NCI-H146 treated with DMSO at 0.1 percent for 48 hours (cell line): ENCODE results near the gene LRRTM4.
A peak's percentile ranks its signal among the peaks of the same experiment; 100 is the strongest.
"Not testable (repeated sequence)": the region's sequence is repeated elsewhere in the genome, so short reads cannot be mapped to it uniquely, and the experiment has no call there.

Source experiments
- DNase-seq: peaks from one replicate; lab custom pipeline; 2025; ENCODE audit not compliant: unreplicated experiment; lab: John Stamatoyannopoulos, UW

The LRRTM4 gene

DNA sequence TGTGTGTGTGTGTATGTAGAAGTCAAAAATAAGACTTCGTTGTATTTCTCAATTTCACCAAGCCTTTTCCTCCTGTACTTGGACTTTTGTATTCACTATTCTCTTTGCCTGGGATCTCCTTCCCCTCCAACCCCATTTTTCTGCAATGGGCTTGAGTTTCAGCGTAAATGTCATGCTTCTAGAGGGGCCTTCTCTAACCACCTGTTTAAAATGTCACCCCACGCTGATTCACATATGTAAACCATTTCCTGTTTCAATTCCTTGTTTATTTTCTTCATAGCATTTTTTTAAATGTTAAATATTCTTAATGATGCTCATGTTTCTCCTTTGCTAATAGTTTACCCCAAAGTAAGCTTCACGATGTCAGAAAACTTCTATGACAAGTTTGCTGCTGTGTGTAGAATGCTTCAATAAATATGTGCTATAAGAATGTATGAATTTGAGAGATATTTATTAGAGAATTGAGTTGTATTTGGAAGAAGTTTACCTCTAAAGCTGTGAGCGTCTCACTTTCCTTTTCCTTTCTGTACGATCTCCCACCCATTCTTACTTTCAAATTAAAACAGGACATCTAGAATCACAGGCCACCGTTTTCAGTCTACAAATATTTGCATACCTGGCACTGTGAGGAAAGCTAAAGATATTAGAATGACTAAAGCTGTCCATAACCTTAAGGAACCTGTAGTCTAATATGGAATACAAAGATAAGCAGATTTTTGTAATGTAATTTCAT, 762.4 kb downstream of the LRRTM4 start:
- no peak for DNase-seq

DNA sequence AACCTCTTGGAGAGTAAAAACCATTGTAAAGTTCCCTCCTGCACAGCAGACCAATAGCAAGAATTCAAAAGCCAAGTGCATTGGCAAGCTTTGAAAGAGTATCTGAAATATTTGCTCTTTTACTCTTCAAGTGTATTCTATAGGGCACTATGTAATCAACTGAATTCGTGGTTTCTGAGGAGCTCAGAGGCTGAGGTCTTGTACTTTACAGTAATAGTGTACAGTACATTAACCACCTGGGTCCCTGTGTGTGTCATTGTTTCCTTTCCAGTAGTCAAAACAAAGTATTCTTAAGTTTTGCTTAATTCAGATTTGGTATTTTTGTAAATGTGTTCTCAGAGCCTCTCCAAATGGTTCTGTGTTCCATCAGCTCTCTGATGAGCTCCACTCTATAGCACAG, 769.7 kb downstream of the LRRTM4 start:
- no peak for DNase-seq

DNA sequence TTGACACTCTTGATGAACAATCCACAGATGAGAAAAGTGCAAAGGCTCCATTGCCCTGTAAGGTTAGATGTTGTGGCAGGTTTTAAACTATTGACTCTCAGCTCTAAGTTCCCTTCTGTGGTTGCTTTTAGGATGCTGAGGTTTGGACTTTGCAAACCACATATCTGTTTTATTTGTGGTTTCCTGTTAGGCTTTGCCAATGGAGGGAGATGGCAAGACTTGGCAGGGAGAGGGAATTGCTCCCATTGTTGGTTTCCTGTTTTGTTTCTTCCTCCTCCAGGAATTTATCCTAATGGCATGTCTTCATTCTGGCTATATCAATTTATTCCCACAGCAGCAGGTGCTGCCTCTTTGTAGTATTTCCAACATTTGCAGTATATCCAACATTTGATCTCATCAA, 772.3 kb downstream of the LRRTM4 start:
- DNase-seq: no peak

DNA sequence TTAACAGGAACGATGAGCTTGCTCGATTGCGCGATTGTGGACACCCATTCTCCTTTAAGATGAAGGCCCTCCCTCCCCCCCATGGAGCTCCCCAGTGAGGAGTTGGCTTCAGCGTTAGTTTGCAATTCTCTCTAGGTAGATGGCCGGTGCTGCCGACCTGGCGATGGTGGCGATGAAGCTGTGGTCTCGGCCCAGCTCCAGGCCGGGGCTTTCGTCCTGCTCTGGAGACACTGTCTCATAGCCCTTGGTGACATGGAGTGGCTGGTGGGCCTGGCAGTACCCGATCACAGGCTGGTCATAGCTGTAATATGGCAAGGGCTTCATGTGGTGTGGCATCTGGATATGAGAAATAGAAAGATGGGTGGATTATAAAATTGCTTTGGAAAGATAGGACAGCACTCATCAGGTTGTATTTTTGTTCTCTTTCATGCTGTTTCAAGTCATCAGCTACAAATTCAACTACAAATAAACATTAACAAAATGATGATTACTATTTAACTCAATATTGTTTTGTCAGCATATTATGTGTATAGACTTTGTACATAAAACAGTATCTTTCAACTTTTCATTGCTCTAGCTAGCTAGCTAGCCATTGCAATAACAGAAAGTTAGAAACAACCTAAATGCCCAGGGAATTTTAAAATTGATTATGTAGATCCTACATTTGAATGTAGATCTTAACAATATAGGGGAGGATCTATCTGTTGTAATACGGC, 773.4 kb downstream of the LRRTM4 start:
- DNase-seq: peak; percentile 77

DNA sequence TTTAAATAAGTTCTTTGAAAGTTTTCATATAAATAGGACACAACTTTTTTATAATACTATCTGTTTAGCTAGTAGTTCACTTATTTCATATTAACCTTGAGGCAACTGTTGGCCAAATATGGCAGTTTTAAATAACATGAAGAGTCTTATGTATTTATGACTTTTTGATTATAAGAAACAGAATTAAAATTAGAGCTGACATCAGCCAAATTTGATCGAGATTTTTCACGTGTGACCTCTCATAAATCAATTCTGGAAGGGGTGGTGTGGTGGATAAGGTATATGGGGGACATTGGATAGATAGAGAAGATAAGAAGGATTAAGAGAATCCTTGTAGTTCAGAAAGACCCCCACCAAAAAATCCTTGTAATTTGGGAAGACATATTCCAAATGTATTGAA, 776.6 kb downstream of the LRRTM4 start:
- no peak for DNase-seq

DNA sequence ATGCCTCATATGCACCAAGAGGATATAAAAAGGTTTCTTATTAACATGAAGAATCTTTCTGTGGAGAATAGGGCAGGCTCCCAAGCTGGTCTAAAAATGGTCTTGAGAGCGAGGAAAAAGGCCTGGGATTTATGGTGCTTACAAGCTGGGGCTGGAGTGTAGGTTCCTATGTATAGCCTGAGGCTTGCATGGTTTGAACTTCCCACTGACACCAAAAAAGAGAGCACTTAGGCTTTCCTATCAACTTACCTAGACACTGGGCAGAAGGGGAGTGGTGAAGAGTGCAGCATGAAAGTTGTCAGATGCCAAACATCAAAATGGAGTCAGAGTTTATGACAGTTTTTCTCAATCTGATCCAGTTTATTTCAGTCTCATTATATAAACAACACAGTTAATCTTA, 784.6 kb downstream of the LRRTM4 start:
- DNase-seq: no peak

DNA sequence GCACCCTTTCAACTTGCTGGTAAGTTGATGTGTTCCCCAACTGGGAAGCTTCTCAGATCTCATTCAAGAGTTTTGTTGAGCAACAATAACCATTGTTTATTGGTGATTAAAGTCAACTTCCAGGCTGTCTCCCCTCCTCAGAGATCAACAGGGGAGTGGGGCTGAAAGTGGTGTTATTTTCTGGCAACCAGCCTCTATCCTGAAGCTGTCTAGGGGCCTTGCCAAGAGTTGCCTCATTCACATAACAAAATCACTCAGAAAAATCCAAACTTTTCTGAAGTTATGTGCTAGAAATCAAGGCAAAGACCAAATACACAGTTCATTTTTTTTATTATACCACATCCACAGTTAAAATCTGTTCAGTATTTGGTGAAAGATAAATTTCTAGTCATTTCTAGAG, 788.4 kb downstream of the LRRTM4 start:
- no peak for DNase-seq

DNA sequence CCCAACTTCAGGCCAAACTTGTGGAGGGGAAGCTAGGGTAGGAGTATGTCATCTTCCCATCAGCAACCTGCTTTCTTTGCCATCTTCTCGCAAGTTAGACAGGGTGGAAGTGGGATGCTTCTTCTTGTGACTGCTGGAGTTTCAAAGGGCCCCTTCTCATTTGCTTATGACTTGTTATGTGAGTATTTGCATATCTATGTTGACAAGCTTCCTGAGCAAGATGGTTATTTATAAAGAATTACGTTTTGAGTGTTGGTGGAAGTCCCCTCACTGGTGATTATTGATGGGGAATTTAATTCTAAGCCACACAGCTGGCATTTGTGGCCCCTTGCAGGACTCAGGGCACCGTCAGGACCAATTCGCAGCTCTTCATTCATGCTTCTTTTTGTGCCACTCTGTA, 791.0 kb downstream of the LRRTM4 start:
- no peak for DNase-seq

DNA sequence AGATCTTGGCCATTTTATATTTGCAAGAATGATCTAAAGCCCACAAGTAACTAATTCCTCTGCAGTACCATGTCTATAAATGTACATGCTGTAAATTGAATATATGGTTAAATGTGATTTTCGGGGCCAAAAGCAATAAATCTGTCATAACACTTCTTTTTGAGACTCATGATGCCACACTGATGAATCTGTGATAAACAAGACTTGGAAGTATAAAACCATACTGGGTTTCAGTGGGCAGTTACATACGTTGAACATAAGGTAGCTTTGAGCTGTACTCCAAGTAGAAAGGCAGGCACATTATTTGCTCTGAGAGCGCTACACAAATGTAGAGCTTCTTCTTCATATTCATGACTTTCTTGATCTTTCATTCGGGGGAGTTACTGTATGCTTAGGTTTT, 792.2 kb downstream of the LRRTM4 start:
- no peak for DNase-seq

DNA sequence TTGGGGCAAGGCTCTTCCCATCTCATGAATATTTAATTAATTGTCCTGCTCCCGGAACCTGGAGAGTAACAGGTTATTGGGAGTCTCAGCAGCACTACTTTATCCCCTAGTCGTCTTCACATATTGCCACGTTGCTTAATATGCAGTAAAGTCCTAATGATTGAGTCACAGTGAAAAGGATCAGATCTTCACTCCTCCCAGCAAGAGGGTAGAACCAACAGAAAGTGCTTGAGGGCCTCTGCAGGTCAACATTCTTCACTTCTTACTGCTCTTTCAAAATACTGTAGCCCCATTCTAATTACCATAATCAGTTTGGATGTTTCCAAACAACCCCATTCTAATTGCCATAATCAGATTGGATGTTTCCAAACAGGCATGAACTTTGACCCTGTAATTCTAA, 801.0 kb downstream of the LRRTM4 start:
- no peak for DNase-seq

DNA sequence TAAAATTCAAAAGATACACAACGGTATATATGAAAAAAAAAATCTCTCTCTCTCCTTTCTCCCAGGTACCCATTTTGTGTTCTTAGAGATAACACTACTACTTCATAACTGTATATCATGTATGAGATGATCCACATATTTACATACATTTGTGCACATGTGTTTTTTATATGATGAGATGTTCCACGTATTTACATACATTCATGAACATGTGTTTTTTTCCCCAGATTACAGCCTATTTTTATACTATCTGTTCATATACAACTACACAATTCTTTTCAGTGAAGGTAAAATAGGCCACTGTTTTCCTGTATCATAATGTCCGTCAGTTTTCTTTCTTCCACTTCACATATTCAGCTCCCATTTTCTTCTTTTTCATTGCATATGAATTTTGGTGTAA, 808.9 kb downstream of the LRRTM4 start:
- no peak for DNase-seq

DNA sequence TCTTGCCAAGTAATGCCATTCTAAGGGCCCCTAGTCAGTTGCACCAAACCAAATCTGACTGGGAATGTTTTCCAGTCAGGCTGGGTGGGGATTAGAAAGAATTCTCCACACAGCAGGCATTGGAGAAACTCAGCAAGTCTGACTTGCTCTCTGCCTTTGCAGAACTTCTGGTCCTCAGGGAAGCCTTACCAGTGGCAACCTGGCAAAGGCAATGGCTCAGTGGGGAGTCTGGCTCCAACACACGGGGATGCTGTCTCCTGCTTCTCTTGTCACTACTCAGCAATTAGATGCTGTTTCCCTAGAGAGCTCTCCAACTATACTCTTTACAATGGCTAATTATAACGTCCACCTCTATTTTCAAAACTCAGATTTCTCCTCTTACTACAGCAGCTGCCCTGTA, 810.7 kb downstream of the LRRTM4 start:
- peak; percentile 54 for DNase-seq

DNA sequence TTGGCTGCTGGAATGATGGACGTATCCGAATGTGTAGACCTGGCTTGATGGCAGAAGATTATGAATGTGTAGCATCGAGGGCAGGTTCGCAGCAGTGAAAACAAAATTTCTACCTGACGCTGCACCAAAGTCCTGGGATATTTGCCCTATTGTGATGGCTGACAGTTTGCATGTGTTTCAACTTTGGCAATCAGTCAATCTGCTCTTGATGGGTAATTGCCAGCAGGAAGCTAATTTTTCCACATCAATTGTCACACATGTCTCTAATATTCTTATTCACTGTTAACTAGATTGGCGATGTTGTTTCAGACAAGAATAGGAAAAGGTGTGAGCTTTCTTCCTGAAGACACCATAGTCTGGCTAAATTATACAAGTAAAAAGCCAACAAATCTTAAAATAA, 821.3 kb downstream of the LRRTM4 start:
- DNase-seq: no peak

DNA sequence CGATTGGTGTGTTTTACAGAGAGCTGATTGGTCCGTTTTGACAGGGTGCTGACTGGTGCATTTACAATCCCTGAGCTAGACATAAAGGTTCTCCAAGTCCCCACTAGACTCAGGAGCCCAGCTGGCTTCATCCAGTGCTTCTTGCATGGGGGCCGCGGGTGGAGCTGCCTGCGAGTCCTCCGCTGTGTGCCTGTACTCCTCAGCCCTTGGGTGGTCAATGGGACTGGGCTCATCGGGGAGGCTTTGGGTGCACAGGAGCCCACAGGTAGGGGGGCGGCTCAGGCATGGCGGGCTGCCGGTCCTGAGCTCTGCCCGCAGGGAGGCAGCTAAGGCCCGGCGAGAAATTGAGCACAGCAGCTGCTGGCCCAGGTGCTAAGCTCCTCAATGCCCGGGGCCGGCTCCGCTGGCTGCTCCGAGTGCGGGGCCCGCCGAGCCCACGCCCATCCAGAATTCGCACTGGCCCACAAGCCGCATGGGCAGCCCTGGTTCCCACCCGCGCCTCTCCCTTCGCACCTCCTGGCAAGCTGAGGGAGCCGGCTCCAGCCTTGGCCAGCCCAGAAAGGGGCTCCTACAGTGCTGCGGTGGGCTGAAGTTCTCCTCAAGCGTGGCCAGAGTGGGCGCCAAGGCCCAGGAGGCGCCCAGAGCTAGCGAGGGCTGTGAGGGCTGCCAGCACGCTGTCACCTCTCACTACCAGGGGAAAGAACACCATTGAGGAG, 824.0 kb downstream of the LRRTM4 start:
- DNase-seq: not testable (repeated sequence)
